ENCODE results near the gene DCC. TPM values are rescaled to one million over a fixed set of nuclear protein-coding genes. Genes with fewer than 3 reads are reported as not detected.

DCC gene
- total RNA-seq, 1 experiment from 2014 or later, result not detected

DNA sequence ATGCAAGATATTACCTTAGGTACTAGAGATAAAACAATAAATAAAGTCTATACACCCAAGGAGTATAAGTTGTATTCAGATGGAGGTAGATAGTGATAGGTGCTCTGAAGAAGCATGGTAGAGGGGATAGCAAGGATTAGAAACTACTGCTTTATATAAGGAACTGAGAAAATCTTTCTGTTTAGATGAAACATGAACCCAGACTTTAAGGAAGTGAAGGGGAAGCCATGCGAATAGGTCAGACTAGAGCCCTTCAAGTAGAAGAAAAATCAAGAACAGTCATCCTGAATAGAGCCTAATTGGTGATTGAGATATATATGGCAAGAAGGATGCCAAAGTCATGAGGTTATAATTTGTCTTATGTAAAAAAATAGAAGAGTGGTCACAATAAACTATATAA lies 984.4 kb downstream of the DCC start:
- intact Hi-C loops (cut with micrococcal nuclease), result no loop called here
- H2AFZ ChIP-seq (ENCODE audit: low read length), result no peak overlapping the region
- H3K79me2 ChIP-seq (ENCODE audit: low read length), result no peaks in the 10 kb centered on the region
- ChIA-PET CTCF (no interaction called here), POLR2A (ENCODE audit: unreplicated experiment) (no interaction called here)
- no peak overlapping the region for H3K4me3 ChIP-seq (ENCODE audit: low read length)
- H4K20me1 ChIP-seq (ENCODE audit: low read length), result no peaks in the 10 kb centered on the region
- H3K4me2 ChIP-seq (ENCODE audit: low read length), result no peak overlapping the region
- no peak for DNase-seq
- 0 out of 2 replicates have a peak, but pooled peaks cover 4% of the 10 kb centered on the region for H3K9me3 ChIP-seq (ENCODE audit: low read length)
- H3K4me1 ChIP-seq (ENCODE audit: insufficient read depth, low read length), result no peaks in the 10 kb centered on the region
- no peaks in the 10 kb centered on the region for H3K9me2 ChIP-seq (replicated peaks; ENCODE audit: low read length)
- H3F3A ChIP-seq (ENCODE audit: low read length, unreplicated experiment), result no peaks in the 10 kb centered on the region
- ATAC-seq, result no peak
- no peak overlapping the region for H3K27ac ChIP-seq (ENCODE audit: low read length)
- BruUV-seq (replicated peaks), result no TSS peak
- H3K9ac ChIP-seq (ENCODE audit: low read length), result no peak overlapping the region
- no peaks in the 10 kb centered on the region for H3K27me3 ChIP-seq (ENCODE audit: low read length)
- TF ChIP-seq EZH2phosphoT487 (IDR thresholded peaks at IDR 0.05; ENCODE audit: borderline replicate concordance, low read length), result no peak
- no peaks in the 10 kb centered on the region for H3K36me3 ChIP-seq (ENCODE audit: low read depth, low read length)

DNA sequence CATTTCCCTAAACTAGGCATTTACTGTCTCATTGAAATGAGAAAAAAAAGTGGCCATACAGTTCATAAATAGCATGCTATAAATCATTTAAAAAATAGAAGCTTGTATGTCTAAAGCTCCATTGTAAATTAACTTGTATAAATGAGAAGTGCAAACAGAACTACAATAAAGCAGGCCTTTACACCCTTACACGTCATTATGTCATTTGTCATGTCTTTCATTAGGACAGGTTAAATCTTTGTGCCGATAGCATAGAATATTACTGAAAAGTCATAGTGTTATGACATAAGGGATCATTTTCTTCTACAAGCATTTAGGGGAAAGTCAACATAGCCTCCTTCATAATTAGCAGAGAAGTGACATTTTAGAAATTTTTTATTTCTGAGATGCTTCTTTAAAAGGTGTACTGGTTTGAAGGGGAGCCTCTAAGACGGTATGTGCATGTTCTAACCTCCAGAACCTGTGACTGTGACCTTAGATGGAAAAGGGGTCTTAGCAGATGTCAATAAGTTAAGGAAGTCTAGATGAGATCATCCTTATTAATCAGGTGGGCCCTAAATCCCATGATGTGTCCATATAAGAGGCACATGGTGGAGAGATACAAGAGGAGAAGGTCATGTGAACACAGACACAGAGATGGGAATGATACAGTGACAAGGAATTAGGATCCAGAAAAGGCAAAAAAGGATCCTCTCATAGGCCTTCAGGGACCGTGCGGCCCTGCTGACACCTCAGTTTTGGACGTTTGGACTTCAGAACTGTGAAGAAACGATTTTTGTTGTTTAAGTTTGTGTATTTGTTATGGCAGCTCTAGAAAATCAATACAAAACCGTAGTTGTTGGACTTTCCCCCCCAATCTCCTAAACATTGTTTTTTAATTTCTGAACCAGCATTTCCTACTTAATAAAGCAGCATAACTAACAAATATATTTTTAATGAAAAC lies 1020.8 kb downstream of the DCC start:
- DNase-seq (no peak), ATAC-seq (no peak)
- intact Hi-C loops (cut with micrococcal nuclease), result no loop called here
- TF ChIP-seq EZH2 (IDR thresholded peaks at IDR 0.05; ENCODE audit: low read length, unreplicated experiment), result no peak
- no peak overlapping the region for H3K27ac ChIP-seq (ENCODE audit: low read length)
- ChIA-PET CTCF (no interaction called here), POLR2A (ENCODE audit: unreplicated experiment) (no interaction called here)
- H3K4me2 ChIP-seq (ENCODE audit: low read length), result no peak overlapping the region
- H3K9me2 ChIP-seq (replicated peaks; ENCODE audit: low read length), result no peaks in the 10 kb centered on the region
- H3K79me2 ChIP-seq (ENCODE audit: low read length), result no peaks in the 10 kb centered on the region
- no peaks in the 10 kb centered on the region for H3F3A ChIP-seq (ENCODE audit: low read length, unreplicated experiment)
- BruUV-seq (replicated peaks), result no TSS peak
- no peaks in the 10 kb centered on the region for H3K36me3 ChIP-seq (ENCODE audit: low read depth, low read length)
- H3K4me1 ChIP-seq (ENCODE audit: insufficient read depth, low read length), result no peaks in the 10 kb centered on the region
- no peaks in the 10 kb centered on the region for H3K9me3 ChIP-seq (ENCODE audit: low read length)
- H3K4me3 ChIP-seq (ENCODE audit: low read length), result no peak overlapping the region
- H3K27me3 ChIP-seq (ENCODE audit: low read length), result no peaks in the 10 kb centered on the region
- H2AFZ ChIP-seq (ENCODE audit: low read length), result no peak overlapping the region
- no peaks in the 10 kb centered on the region for H4K20me1 ChIP-seq (ENCODE audit: low read length)
- H3K9ac ChIP-seq (ENCODE audit: low read length), result no peak overlapping the region

DNA sequence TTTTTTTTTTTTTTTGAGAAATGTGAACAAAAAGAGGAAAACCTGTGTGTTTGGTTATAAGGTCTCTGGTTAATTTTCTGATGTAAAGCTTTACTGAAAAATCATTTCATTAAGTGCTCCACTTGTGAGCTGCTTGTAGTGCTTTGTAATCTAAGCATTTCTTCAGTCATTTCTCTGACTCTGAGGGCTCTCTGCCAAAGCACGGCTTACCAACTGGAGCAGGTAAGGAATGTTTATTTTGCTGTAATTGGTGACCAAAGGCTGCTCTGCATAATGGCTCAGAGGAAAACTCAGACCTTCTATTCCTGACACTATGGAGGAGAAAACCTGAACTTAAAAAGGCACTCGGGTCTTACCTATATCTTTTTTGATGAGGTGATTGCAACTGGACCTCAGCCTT lies 1035.6 kb downstream of the DCC start:
- intact Hi-C loops (cut with micrococcal nuclease), result no loop called here
- Histone ChIP-seq H3K27ac (ENCODE audit: low read length) (no peak overlapping the region), H3K9me3 (ENCODE audit: low read length) (no peaks in the 10 kb centered on the region), H3K9ac (ENCODE audit: low read length) (no peak overlapping the region), H3K27me3 (ENCODE audit: low read length) (0 out of 2 replicates have a peak, but pooled peaks cover 3% of the 10 kb centered on the region), H3K4me2 (ENCODE audit: low read length) (no peak overlapping the region), H3K9me2 (replicated peaks; ENCODE audit: low read length) (no peaks in the 10 kb centered on the region), H4K20me1 (ENCODE audit: low read length) (no peaks in the 10 kb centered on the region), H3K36me3 (ENCODE audit: low read depth, low read length) (no peaks in the 10 kb centered on the region), H3K79me2 (ENCODE audit: low read length) (no peaks in the 10 kb centered on the region), H2AFZ (ENCODE audit: low read length) (no peak overlapping the region), H3K4me1 (ENCODE audit: insufficient read depth, low read length) (no peaks in the 10 kb centered on the region), H3F3A (ENCODE audit: low read length, unreplicated experiment) (no peaks in the 10 kb centered on the region), H3K4me3 (ENCODE audit: low read length) (no peak overlapping the region)
- POLR2A ChIA-PET (ENCODE audit: unreplicated experiment), result no interaction called here
- DNase-seq (no peak), ATAC-seq (no peak)
- no peak for TF ChIP-seq EZH2 (IDR thresholded peaks at IDR 0.05; ENCODE audit: low read length, unreplicated experiment)
- TF ChIP-seq EZH2phosphoT487 (IDR thresholded peaks at IDR 0.05; ENCODE audit: borderline replicate concordance, low read length), result no peak
- TF ChIP-seq, protein P1, sequence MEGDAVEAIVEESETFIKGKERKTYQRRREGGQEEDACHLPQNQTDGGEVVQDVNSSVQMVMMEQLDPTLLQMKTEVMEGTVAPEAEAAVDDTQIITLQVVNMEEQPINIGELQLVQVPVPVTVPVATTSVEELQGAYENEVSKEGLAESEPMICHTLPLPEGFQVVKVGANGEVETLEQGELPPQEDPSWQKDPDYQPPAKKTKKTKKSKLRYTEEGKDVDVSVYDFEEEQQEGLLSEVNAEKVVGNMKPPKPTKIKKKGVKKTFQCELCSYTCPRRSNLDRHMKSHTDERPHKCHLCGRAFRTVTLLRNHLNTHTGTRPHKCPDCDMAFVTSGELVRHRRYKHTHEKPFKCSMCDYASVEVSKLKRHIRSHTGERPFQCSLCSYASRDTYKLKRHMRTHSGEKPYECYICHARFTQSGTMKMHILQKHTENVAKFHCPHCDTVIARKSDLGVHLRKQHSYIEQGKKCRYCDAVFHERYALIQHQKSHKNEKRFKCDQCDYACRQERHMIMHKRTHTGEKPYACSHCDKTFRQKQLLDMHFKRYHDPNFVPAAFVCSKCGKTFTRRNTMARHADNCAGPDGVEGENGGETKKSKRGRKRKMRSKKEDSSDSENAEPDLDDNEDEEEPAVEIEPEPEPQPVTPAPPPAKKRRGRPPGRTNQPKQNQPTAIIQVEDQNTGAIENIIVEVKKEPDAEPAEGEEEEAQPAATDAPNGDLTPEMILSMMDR (conservative IDR thresholded peaks at IDR 0.05; ENCODE audit: low read depth, low read length), result no peak
- no TSS peak for BruUV-seq (replicated peaks)
- CTCF ChIA-PET, result no interaction called here

Measured in PC-3 (cell line).